K562 (cell line): ENCODE measurements around the gene PTGIR. TPM values are rescaled to one million over a fixed set of nuclear protein-coding genes. Genes with fewer than 3 reads are reported as not detected.

Source experiments
- CTCF ChIP-seq, 3 experiments: IDR thresholded peaks in 2 of 3; conservative IDR thresholded peaks in 1 of 3; 2 replicates each; pipeline ENCODE4 v1.5.1; 2011 to 2012; ENCODE audit warnings: low read length in 3 of 3, mild to moderate bottlenecking in 3 of 3, control low read depth in 2 of 3, improper control_type of control experiment in 1 of 3, inconsistent platforms in 1 of 3, low read depth in 1 of 3, mixed read lengths in 1 of 3, moderate library complexity in 1 of 3; ENCODE audit not compliant: insufficient read depth in 2 of 3
- CXXC5 ChIP-seq: fragments of 250-450 bp; sonication (Bioruptor Pico); IDR thresholded peaks from 2 replicates; pipeline ENCODE4 v1.8.0; 2022; ENCODE audit warnings: inconsistent platforms, mild to moderate bottlenecking, moderate library complexity
- DACH1 ChIP-seq: fragments of 450-650 bp; IDR thresholded peaks from 2 replicates; pipeline ENCODE4 v1.6.1; 2018; ENCODE audit not compliant: partially characterized antibody
- HMBOX1 ChIP-seq: sonication (generic); IDR thresholded peaks from 2 replicates; pipeline ENCODE4 v1.6.1; 2016
- MGA ChIP-seq: fragments of 450-650 bp; IDR thresholded peaks from 2 replicates; pipeline ENCODE4 v1.6.1; 2016; ENCODE audit warnings: mild to moderate bottlenecking, moderate library complexity
- SIN3B ChIP-seq: fragments of 450-650 bp; IDR thresholded peaks from 2 replicates; pipeline ENCODE4 v1.6.1; 2017; ENCODE audit warnings: low read depth, mild to moderate bottlenecking, moderate library complexity
- TCF3 ChIP-seq: sonication (generic); formaldehyde crosslinking; IDR thresholded peaks from 2 replicates; pipeline ENCODE4 v1.4.0; 2020; ENCODE audit warnings: mild to moderate bottlenecking, missing genetic modification reagents
- ZNF639 ChIP-seq, 2 experiments: fragments of 200-800 bp in 1 of 2; sonication (Bioruptor generic) in 1 of 2; sonication (generic) in 1 of 2; formaldehyde crosslinking in 1 of 2; IDR thresholded peaks in 1 of 2; conservative IDR thresholded peaks in 1 of 2; 2 replicates each; pipeline versions ENCODE4 v1.5.0 to v1.6.1; 2016 to 2020; ENCODE audit warnings: missing compliant biosample characterization in 1 of 2, missing genetic modification characterization in 1 of 2, missing genetic modification reagents in 1 of 2
- ZNF785 ChIP-seq: fragments of 250-450 bp; sonication (Bioruptor Pico); IDR thresholded peaks from 2 replicates; pipeline ENCODE4 v1.4.0; 2020; ENCODE audit warnings: mild to moderate bottlenecking
- polyA plus RNA-seq, 8 experiments: library from polyadenylated mRNA; depleted of rRNA in 4 of 8; stranded (reverse) in 5 of 8; unstranded in 3 of 8; fragments of >200 nt; fragmentation: Nextera tagmentation in 2 of 8; fragmentation: Illumina TruSeq in 1 of 8; extraction: Ambion mirVana in 2 of 8; extraction: Trizol in 1 of 8; gene quantifications; 2 replicates each; pipeline versions ENCODE4 v1.2.1 to v1.2.3, GENCODE V29; 2011 to 2014; ENCODE audit warnings: inconsistent platforms in 1 of 8, missing spikeins in 1 of 8
- total RNA-seq, 7 experiments: library from RNA; depleted of rRNA in 6 of 7; stranded (reverse); fragments of >200 nt in 6 of 7; fragmentation: Illumina TruSeq in 2 of 7; extraction: Trizol in 2 of 7; gene quantifications; 2 replicates each; pipeline versions ENCODE4 v1.2.1 to v1.2.3, GENCODE V29; 2011 to 2021; ENCODE audit warnings: low replicate concordance in 1 of 7

PTGIR gene
- total and polyA plus RNA-seq, 9 of the 15 experiments (the other 6 are each of a cell fraction or from before 2014, with no cell fraction given): 0.11 to 3.4 (median 1.1) TPM; not detected in 1

GRCh38 chr19:46600384-46601317 lies 24.2 kb downstream of the PTGIR start (continued):
- TF ChIP-seq ZNF785 (CRISPR knock-in tag): no peak
- TF ChIP-seq HMBOX1: no peak
- no peak for TF ChIP-seq CTCF (IDR thresholded peaks at IDR 0.05 in 2 of 3, conservative IDR thresholded peaks at IDR 0.05 in 1 of 3; ENCODE audit: insufficient read depth in 2 of 3, low read depth in 1 of 3, low read length in 3 of 3)
- TF ChIP-seq ZNF639 (CRISPR knock-in tag; conservative IDR thresholded peaks at IDR 0.05 in 1 of 2, IDR thresholded peaks at IDR 0.05 in 1 of 2): peak in 1 of 2 experiments; percentile 98; a peak in 2 of 4 replicates
- no peak for TF ChIP-seq MGA
- peak; percentile 28 for TF ChIP-seq DACH1
- peak; percentile 99 for TF ChIP-seq CXXC5
- TF ChIP-seq SIN3B: peak; percentile 77
- 0 out of 2 replicates have a peak, but pooled peaks have one; percentile 9 for TF ChIP-seq TCF3
